ENCODE data around the gene CPT1B. TPM values are rescaled to one million over a fixed set of nuclear protein-coding genes. Genes with fewer than 3 reads are reported as not detected.

CPT1B gene
- total and polyA plus RNA-seq, 5 donors from 2014 or later, result 0.25 to 71.8 (median 0.52) TPM; not detected in 1

DNA sequence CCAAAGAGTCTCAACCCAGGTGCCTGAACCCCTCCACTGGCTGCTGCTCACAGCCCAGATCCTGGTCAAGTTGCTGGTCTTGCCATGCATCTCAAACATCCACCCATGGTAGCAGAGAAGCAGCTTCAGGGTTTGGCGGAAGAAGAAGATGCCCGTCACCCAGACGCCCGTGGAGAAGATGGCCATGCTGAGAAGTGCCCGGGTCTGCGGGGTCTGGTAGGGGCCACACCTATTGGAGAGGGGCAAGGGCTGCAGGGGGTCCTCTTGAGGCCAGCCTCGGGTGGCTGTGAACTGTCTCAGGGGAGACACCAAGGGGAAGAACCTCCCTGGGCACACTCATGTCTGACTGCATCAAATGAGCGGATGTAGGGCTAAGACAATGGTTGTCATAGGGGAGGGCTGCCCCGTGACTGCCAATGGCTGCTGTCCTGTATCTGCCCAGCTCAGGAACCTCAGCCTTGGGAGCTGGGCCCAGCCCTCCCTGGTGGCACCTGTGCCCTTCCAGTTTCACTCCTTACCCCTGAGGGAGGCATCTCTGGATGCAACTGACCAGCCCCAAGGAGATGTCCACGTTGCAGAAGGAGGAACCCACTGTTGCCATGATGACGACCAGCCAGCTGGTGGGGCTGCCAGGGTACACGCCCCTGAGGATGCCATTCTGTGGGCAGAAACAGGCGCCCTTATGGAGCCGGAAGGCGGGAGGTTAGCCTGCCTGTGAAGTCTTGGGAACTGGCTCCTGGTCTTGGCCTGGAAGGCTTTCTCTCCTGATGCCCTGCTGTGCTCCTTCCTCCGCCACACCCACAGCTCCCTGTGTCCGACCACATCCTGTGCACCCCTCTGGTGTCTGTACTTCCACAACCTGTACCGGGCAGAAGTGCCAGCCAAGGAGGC, 1.2 kb downstream of the CPT1B start:
- no peak overlapping the region for H3K4me3 ChIP-seq (ENCODE audit: low read depth, low read length)
- H3K4me1 Mint-ChIP-seq, result peaks cover 0 to 30% (median 8%) of the 10 kb centered on the region in 4 donors
- H3K27ac Mint-ChIP-seq, result peak overlapping the region in 1 of 3 donors; percentile 82
- H3K27me3 ChIP-seq (ENCODE audit: control insufficient read depth, insufficient read depth, low read length), result no peaks in the 10 kb centered on the region
- H3K4me1 ChIP-seq (ENCODE audit: control insufficient read depth, insufficient read depth, low read length, poor library complexity, severe bottlenecking), result peaks cover 17% of the 10 kb centered on the region
- no peak overlapping the region for H3K27ac ChIP-seq (ENCODE audit: insufficient read depth, low read length, poor library complexity, severe bottlenecking)
- H3K36me3 ChIP-seq (ENCODE audit: control insufficient read depth, insufficient read depth, low read length), result peaks cover 20% of the 10 kb centered on the region
- H3K9me3 Mint-ChIP-seq, result no peaks in the 10 kb centered on the region
- H3K9me3 ChIP-seq (ENCODE audit: control insufficient read depth in 2 of 2, low read length in 2 of 2), result no peaks in the 10 kb centered on the region
- H3K4me3 Mint-ChIP-seq, result peak overlapping the region in 1 of 4 donors; percentile 28
- DNase-seq (peak in 1 of 3 donors; percentile 18), ATAC-seq (ENCODE audit: low read depth in 2 of 2) (no peak)
- H3K36me3 Mint-ChIP-seq, result peaks cover 9% of the 10 kb centered on the region
- H3K27me3 Mint-ChIP-seq, result no peaks in the 10 kb centered on the region

GRCh38 chr22:50576070-50576469, 2.2 kb downstream of the CPT1B start:
- H3K9me3 Mint-ChIP-seq, result no peaks in the 10 kb centered on the region
- Histone ChIP-seq H3K36me3 (ENCODE audit: control insufficient read depth, insufficient read depth, low read length) (peaks cover 27% of the 10 kb centered on the region), H3K27me3 (ENCODE audit: control insufficient read depth, insufficient read depth, low read length) (no peaks in the 10 kb centered on the region), H3K27ac (ENCODE audit: insufficient read depth, low read length, poor library complexity, severe bottlenecking) (no peak overlapping the region), H3K4me1 (ENCODE audit: control insufficient read depth, insufficient read depth, low read length, poor library complexity, severe bottlenecking) (peaks cover 7% of the 10 kb centered on the region), H3K9me3 (ENCODE audit: control insufficient read depth in 2 of 2, low read length in 2 of 2) (no peaks in the 10 kb centered on the region), H3K4me3 (ENCODE audit: low read depth, low read length) (no peak overlapping the region)
- peaks cover 14% of the 10 kb centered on the region for H3K36me3 Mint-ChIP-seq
- ATAC-seq (ENCODE audit: low read depth in 2 of 2) (no peak), DNase-seq (no peak)
- peak overlapping the region in 2 of 4 donors; percentile 64 to 65 for H3K4me3 Mint-ChIP-seq
- H3K27ac Mint-ChIP-seq, result peak overlapping the region in 2 of 3 donors; percentile 42 to 66
- H3K4me1 Mint-ChIP-seq, result peaks cover 0 to 20% (median 8%) of the 10 kb centered on the region in 4 donors
- no peaks in the 10 kb centered on the region for H3K27me3 Mint-ChIP-seq

DNA sequence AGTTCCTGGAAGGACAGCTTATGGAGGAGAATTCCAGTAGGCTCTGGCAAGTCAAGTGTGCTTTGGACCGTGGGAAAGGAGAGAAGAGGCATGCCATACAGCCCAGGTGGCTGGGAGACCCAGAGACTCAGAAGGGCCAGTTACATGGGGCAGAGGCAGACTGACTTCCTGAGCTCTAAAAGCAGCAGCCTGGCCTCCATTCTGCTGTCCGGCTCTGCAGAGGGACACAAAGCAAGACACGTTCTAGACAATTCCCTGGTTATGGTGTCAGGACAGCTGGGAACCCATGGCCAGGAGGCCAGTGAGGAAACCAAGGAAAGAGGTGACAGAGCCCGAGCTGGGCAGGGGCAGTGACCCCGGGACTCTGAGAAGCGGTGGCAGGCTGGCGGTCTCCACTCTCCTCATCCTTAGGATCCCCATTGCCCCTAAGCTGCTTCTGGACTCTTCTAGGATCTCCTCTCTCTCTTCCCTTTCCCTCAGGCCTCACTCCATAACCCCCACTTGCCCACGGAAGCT, 2.7 kb downstream of the CPT1B start:
- Histone ChIP-seq H3K27ac (ENCODE audit: insufficient read depth, low read length, poor library complexity, severe bottlenecking) (no peak overlapping the region), H3K4me3 (ENCODE audit: low read depth, low read length) (no peak overlapping the region), H3K9me3 (ENCODE audit: control insufficient read depth in 2 of 2, low read length in 2 of 2) (no peaks in the 10 kb centered on the region), H3K36me3 (ENCODE audit: control insufficient read depth, insufficient read depth, low read length) (peaks cover 30% of the 10 kb centered on the region), H3K4me1 (ENCODE audit: control insufficient read depth, insufficient read depth, low read length, poor library complexity, severe bottlenecking) (peaks cover 6% of the 10 kb centered on the region), H3K27me3 (ENCODE audit: control insufficient read depth, insufficient read depth, low read length) (no peaks in the 10 kb centered on the region)
- Mint-ChIP-seq H3K27ac (no peak overlapping the region), H3K27me3 (no peaks in the 10 kb centered on the region), H3K9me3 (no peaks in the 10 kb centered on the region), H3K4me1 (peaks cover 0 to 15% (median 6%) of the 10 kb centered on the region in 4 donors), H3K4me3 (peak overlapping the region in 1 of 4 donors; percentile 65), H3K36me3 (peaks cover 19% of the 10 kb centered on the region)
- ATAC-seq (ENCODE audit: low read depth in 2 of 2), result no peak
- DNase-seq, result no peak

GRCh38 chr22:50574383-50574755, 3.9 kb downstream of the CPT1B start:
- no peak overlapping the region for H3K27ac ChIP-seq (ENCODE audit: insufficient read depth, low read length, poor library complexity, severe bottlenecking)
- Mint-ChIP-seq H3K4me3 (no peak overlapping the region), H3K9me3 (no peaks in the 10 kb centered on the region), H3K27me3 (no peaks in the 10 kb centered on the region), H3K4me1 (peaks cover 0 to 7% (median under 1%) of the 10 kb centered on the region in 4 donors), H3K27ac (no peak overlapping the region), H3K36me3 (peaks cover 26% of the 10 kb centered on the region)
- no peak overlapping the region for H3K4me3 ChIP-seq (ENCODE audit: low read depth, low read length)
- peaks cover 32% of the 10 kb centered on the region for H3K36me3 ChIP-seq (ENCODE audit: control insufficient read depth, insufficient read depth, low read length)
- peaks cover 6% of the 10 kb centered on the region for H3K4me1 ChIP-seq (ENCODE audit: control insufficient read depth, insufficient read depth, low read length, poor library complexity, severe bottlenecking)
- DNase-seq (no peak), ATAC-seq (ENCODE audit: low read depth in 2 of 2) (no peak)
- no peaks in the 10 kb centered on the region for H3K27me3 ChIP-seq (ENCODE audit: control insufficient read depth, insufficient read depth, low read length)
- H3K9me3 ChIP-seq (ENCODE audit: control insufficient read depth in 2 of 2, low read length in 2 of 2), result no peaks in the 10 kb centered on the region

DNA sequence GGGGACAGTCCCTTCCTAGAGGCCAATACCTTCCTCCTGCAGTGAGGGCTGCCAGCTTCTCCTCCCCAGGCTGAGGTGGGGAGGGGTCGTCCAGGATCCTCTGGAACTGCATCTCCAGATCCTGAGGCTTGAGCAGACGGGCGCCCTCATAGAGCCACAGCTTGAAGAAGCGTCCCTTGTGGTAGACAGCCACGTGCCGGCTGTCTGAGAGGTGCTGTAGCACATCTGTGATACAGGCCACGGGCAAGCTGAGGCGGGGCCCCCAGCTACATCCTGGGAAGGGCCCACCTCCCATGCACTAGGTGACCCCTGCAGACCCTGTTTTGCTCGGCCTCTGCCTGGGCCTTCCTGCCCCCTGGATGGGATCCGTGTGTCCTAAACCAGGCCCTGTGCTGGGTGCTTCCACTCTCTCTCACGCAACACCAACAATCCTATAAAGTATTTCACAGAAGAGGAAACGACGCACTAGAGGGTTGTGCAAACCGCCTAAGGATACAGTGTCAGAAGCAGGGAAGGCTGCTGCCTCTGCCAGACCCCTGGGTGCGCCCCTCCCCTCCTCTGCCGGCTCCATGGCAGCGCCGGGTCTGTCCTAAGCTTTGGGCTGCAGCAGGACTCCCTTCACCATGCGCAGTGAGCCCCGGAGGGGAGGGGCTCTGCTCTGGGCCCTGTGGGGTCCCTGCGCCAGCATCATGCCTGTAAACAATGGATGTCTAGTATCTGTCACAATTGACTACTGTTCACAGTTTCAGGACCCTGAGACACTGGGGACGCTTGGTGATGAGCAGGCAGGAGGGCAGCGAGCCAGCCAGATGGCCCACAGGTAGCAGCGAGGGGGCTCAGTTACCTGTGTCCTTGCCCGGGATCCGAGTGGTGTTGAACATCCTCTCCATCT, 4.5 kb downstream of the CPT1B start:
- Histone ChIP-seq H3K36me3 (ENCODE audit: control insufficient read depth, insufficient read depth, low read length) (peaks cover 36% of the 10 kb centered on the region), H3K9me3 (ENCODE audit: control insufficient read depth in 2 of 2, low read length in 2 of 2) (no peaks in the 10 kb centered on the region), H3K27ac (ENCODE audit: insufficient read depth, low read length, poor library complexity, severe bottlenecking) (no peak overlapping the region), H3K4me3 (ENCODE audit: low read depth, low read length) (no peak overlapping the region), H3K4me1 (ENCODE audit: control insufficient read depth, insufficient read depth, low read length, poor library complexity, severe bottlenecking) (peaks cover 6% of the 10 kb centered on the region), H3K27me3 (ENCODE audit: control insufficient read depth, insufficient read depth, low read length) (no peaks in the 10 kb centered on the region)
- ATAC-seq (ENCODE audit: low read depth in 2 of 2), result no peak
- H3K36me3 Mint-ChIP-seq, result peaks cover 27% of the 10 kb centered on the region
- no peak overlapping the region for H3K4me3 Mint-ChIP-seq
- H3K27ac Mint-ChIP-seq, result no peak overlapping the region
- no peak for DNase-seq
- H3K4me1 Mint-ChIP-seq, result peaks cover 0 to 6% (median under 1%) of the 10 kb centered on the region in 4 donors
- H3K27me3 Mint-ChIP-seq, result no peaks in the 10 kb centered on the region
- no peaks in the 10 kb centered on the region for H3K9me3 Mint-ChIP-seq

DNA sequence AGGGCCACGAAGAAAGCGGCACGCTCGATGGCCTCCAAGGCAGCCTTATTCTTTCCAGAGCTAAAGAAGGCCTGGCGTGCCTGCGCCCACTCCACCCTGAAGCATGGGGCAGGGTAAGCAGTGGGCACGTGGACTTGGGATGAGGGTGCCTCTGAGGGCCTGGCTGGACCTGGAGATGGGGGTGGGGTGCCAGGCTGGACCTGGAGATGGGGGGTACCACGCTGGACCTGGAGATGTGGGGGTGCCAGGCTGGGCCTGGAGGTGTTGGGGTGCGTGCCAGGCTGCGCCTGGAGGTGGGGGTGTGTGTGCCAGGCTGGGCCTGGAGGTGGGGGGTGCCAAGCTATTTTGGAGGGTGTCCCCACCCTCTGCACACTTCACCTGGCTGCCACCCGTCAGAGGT, 5.3 kb downstream of the CPT1B start:
- Histone ChIP-seq H3K36me3 (ENCODE audit: control insufficient read depth, insufficient read depth, low read length) (peaks cover 39% of the 10 kb centered on the region), H3K27me3 (ENCODE audit: control insufficient read depth, insufficient read depth, low read length) (no peaks in the 10 kb centered on the region), H3K4me1 (ENCODE audit: control insufficient read depth, insufficient read depth, low read length, poor library complexity, severe bottlenecking) (peaks cover 6% of the 10 kb centered on the region), H3K9me3 (ENCODE audit: control insufficient read depth in 2 of 2, low read length in 2 of 2) (no peaks in the 10 kb centered on the region), H3K4me3 (ENCODE audit: low read depth, low read length) (no peak overlapping the region), H3K27ac (ENCODE audit: insufficient read depth, low read length, poor library complexity, severe bottlenecking) (no peak overlapping the region)
- H3K27ac Mint-ChIP-seq, result no peak overlapping the region
- no peak overlapping the region for H3K4me3 Mint-ChIP-seq
- no peaks in the 10 kb centered on the region for H3K27me3 Mint-ChIP-seq
- ATAC-seq (ENCODE audit: low read depth in 2 of 2), result no peak
- peaks cover 27% of the 10 kb centered on the region for H3K36me3 Mint-ChIP-seq
- no peaks in the 10 kb centered on the region for H3K9me3 Mint-ChIP-seq
- no peak for DNase-seq
- H3K4me1 Mint-ChIP-seq, result peaks cover 0 to 6% (median under 1%) of the 10 kb centered on the region in 4 donors

- Mint-ChIP-seq H3K4me1 (peaks cover 0 to 2% (median 0%) of the 10 kb centered on the region in 4 donors), H3K27ac (no peak overlapping the region), H3K4me3 (no peak overlapping the region), H3K27me3 (peaks cover 4% of the 10 kb centered on the region), H3K36me3 (peaks cover 30% of the 10 kb centered on the region), H3K9me3 (no peaks in the 10 kb centered on the region)
- Histone ChIP-seq H3K9me3 (ENCODE audit: control insufficient read depth in 2 of 2, low read length in 2 of 2) (no peaks in the 10 kb centered on the region), H3K4me1 (ENCODE audit: control insufficient read depth, insufficient read depth, low read length, poor library complexity, severe bottlenecking) (no peaks in the 10 kb centered on the region), H3K4me3 (ENCODE audit: low read depth, low read length) (no peak overlapping the region), H3K36me3 (ENCODE audit: control insufficient read depth, insufficient read depth, low read length) (peaks cover 39% of the 10 kb centered on the region), H3K27me3 (ENCODE audit: control insufficient read depth, insufficient read depth, low read length) (no peaks in the 10 kb centered on the region), H3K27ac (ENCODE audit: insufficient read depth, low read length, poor library complexity, severe bottlenecking) (no peak overlapping the region)
- DNase-seq (no peak), ATAC-seq (ENCODE audit: low read depth in 2 of 2) (no peak)
These were observed 6.7 kb downstream of the CPT1B start for GRCh38 chr22:50571264-50572175.
